ENCODE data around the gene KCNAB1. TPM values are rescaled to one million over a fixed set of nuclear protein-coding genes. Genes with fewer than 3 reads are reported as not detected.
A peak's percentile ranks its signal among the peaks of the same experiment; 100 is the strongest.

KCNAB1 gene
- total RNA-seq, 4 donors from 2014 or later, result 0.20 to 3.0 (median 1.6) TPM

GRCh38 chr3:156290924-156291271 is 170.5 kb downstream of the KCNAB1 start:
- in situ Hi-C loops (cut with MboI; ENCODE audit: low pct_ligation_motif_present in 1 of 4, low pct_unique_long_range_greater_than_20kb in 1 of 4, low sequenced_read_pairs in 3 of 4) (no loop called here), intact Hi-C loops (cut with DNase I; ENCODE audit: low total_unique reads) (no loop called here)
- Histone ChIP-seq H3K4me3 (peak overlapping the region in 1 of 4 donors; percentile 47), H3K4me1 (peaks cover 0 to 9% (median 6%) of the 10 kb centered on the region in 4 donors), H3K36me3 (no peaks in the 10 kb centered on the region), H3K9me3 (no peaks in the 10 kb centered on the region), H3K27ac (no peak overlapping the region), H3K27me3 (peaks cover 43% of the 10 kb centered on the region)
- 20 to 43% methylated on average over 6 to 11 of the region's 11 CpGs for WGBS, 2 donors (ENCODE audit: low coverage in 1 of 2)
- TF ChIP-seq CTCF (IDR thresholded peaks at IDR 0.05) (no peak), EP300 (IDR thresholded peaks at IDR 0.05; ENCODE audit: low read depth) (no peak), POLR2A (IDR thresholded peaks at IDR 0.05) (no peak)
- no peak for DNase-seq

- Histone ChIP-seq H3K9me3 (no peaks in the 10 kb centered on the region), H3K4me3 (peak overlapping the region in 3 of 4 donors; percentile 15 to 47 (median 20)), H3K4me1 (peaks cover 0 to 9% (median 6%) of the 10 kb centered on the region in 4 donors), H3K36me3 (no peaks in the 10 kb centered on the region), H3K27ac (no peak overlapping the region), H3K27me3 (peaks cover 43% of the 10 kb centered on the region)
- in situ Hi-C loops (cut with MboI; ENCODE audit: low pct_ligation_motif_present in 1 of 4, low pct_unique_long_range_greater_than_20kb in 1 of 4, low sequenced_read_pairs in 3 of 4) (no loop called here), intact Hi-C loops (cut with DNase I; ENCODE audit: low total_unique reads) (no loop called here)
- TF ChIP-seq EP300 (IDR thresholded peaks at IDR 0.05; ENCODE audit: low read depth) (no peak), POLR2A (IDR thresholded peaks at IDR 0.05) (no peak), POLR2AphosphoS5 (IDR thresholded peaks at IDR 0.05) (no peak), CTCF (IDR thresholded peaks at IDR 0.05) (no peak)
- 14% methylated on average over 45 of the region's 51 CpGs; no CpG with 5 or more reads in 1 of the 2 donors for WGBS, 2 donors (ENCODE audit: low coverage in 1 of 2)
- DNase-seq, result no peak
These were observed 171.1 kb downstream of the KCNAB1 start for GRCh38 chr3:156291272-156292123.

- in situ Hi-C loops (cut with MboI; ENCODE audit: low pct_ligation_motif_present in 1 of 4, low pct_unique_long_range_greater_than_20kb in 1 of 4, low sequenced_read_pairs in 3 of 4) (no loop called here), intact Hi-C loops (cut with DNase I; ENCODE audit: low total_unique reads) (no loop called here)
- TF ChIP-seq EP300 (IDR thresholded peaks at IDR 0.05; ENCODE audit: low read depth) (no peak), CTCF (IDR thresholded peaks at IDR 0.05) (no peak), POLR2A (IDR thresholded peaks at IDR 0.05) (no peak)
- no peaks in the 10 kb centered on the region for H3K9me3 ChIP-seq
- H3K4me1 ChIP-seq, result peaks cover 0 to 9% (median 6%) of the 10 kb centered on the region in 4 donors
- WGBS, 2 donors (ENCODE audit: low coverage in 1 of 2), result 100% methylated on average over 1 of the region's 1 CpG; no CpG with 5 or more reads in 1 of the 2 donors
- H3K4me3 ChIP-seq, result no peak overlapping the region
- no peaks in the 10 kb centered on the region for H3K36me3 ChIP-seq
- H3K27ac ChIP-seq, result no peak overlapping the region
- peaks cover 43% of the 10 kb centered on the region for H3K27me3 ChIP-seq
- no peak for DNase-seq
These were observed 173.2 kb downstream of the KCNAB1 start for GRCh38 chr3:156293566-156293965.

DNA sequence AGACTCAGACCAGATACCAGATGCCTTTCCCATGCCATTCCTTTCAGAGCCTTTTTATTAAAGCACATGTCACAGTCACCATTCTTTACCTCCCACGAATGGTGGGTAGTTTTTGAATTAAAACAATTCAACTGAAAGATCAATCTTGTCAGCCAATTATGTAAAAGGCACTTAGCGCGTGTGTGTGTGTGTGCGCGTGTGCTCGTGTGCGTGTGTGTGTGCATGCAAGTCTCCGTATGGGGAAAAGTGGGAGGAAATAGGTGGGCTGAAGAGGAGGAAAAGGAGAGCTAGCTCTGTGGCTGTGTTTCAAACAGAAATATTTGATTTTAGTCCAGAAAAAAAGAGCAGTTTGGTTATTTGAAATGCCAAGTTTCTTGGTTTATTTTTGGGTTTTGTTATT is 177.2 kb downstream of the KCNAB1 start:
- H3K27ac ChIP-seq, result no peak overlapping the region
- no peaks in the 10 kb centered on the region for H3K9me3 ChIP-seq
- intact Hi-C loops (cut with DNase I; ENCODE audit: low total_unique reads), result no loop called here
- in situ Hi-C loops (cut with MboI; ENCODE audit: low pct_ligation_motif_present in 1 of 4, low pct_unique_long_range_greater_than_20kb in 1 of 4, low sequenced_read_pairs in 3 of 4), result no loop called here
- H3K4me1 ChIP-seq, result no peaks in the 10 kb centered on the region
- no peaks in the 10 kb centered on the region for H3K36me3 ChIP-seq
- DNase-seq, result no peak
- no peak for TF ChIP-seq POLR2A (IDR thresholded peaks at IDR 0.05)
- no peak for TF ChIP-seq EP300 (IDR thresholded peaks at IDR 0.05; ENCODE audit: low read depth)
- TF ChIP-seq CTCF (IDR thresholded peaks at IDR 0.05), result no peak
- no peak for TF ChIP-seq POLR2AphosphoS5 (IDR thresholded peaks at IDR 0.05)
- WGBS, 2 donors (ENCODE audit: low coverage in 1 of 2), result 93 to 100% methylated on average over 3 to 8 of the region's 8 CpGs
- H3K27me3 ChIP-seq, result peaks cover 15% of the 10 kb centered on the region
- H3K4me3 ChIP-seq, result no peak overlapping the region

Measured in transverse colon (tissue), 4 donors.